DND-41 (cell line): ENCODE data around the gene CACNA1D.
A peak's percentile ranks its signal among the peaks of the same experiment; 100 is the strongest.

Experiments
- ATAC-seq: fragments of 200-7000 bp; cut with Tn5 transposase; 3 replicates; pipeline ENCODE4 v1.9.1; 2021; ENCODE audit warnings: low read depth; ENCODE audit not compliant: insufficient read depth
- DNase-seq: peaks from one replicate; pipeline ENCODE4 v3.0.0-alpha.2; 2020
- H2AFZ ChIP-seq: 2 replicates; pipeline ENCODE4 v1.6.0; 2012; ENCODE audit warnings: low read depth, low read length
- H3K27ac ChIP-seq: 2 replicates; pipeline ENCODE4 v1.5.1; 2012; ENCODE audit warnings: low read length, inconsistent platforms
- H3K27me3 ChIP-seq: fragments of 200-600 bp; sonication (generic); 2 replicates; pipeline ENCODE4 v1.6.0; 2012; ENCODE audit warnings: low read length, mild to moderate bottlenecking, inconsistent platforms; ENCODE audit not compliant: insufficient read depth, poor library complexity
- H3K36me3 ChIP-seq: 2 replicates; pipeline ENCODE4 v1.5.1; 2012; ENCODE audit warnings: low read length, inconsistent platforms; ENCODE audit not compliant: insufficient read depth
- H3K4me1 ChIP-seq: 2 replicates; pipeline ENCODE4 v1.5.1; 2012; ENCODE audit warnings: mild to moderate bottlenecking, low read length; ENCODE audit not compliant: insufficient read depth
- H3K4me2 ChIP-seq: 2 replicates; pipeline ENCODE4 v1.6.0; 2012; ENCODE audit warnings: mild to moderate bottlenecking, moderate library complexity, low read length, inconsistent platforms; ENCODE audit not compliant: insufficient read depth
- H3K4me3 ChIP-seq, 2 experiments: fragments of 200-600 bp in 1 of 2; shearing (Covaris generic) in 1 of 2; 2 replicates each; pipeline ENCODE4 v1.5.1; 2012 to 2016; ENCODE audit warnings: inconsistent platforms in 2 of 2, low read length in 2 of 2, mild to moderate bottlenecking in 2 of 2, low read depth in 1 of 2, moderate library complexity in 1 of 2
- H3K79me2 ChIP-seq: 2 replicates; pipeline ENCODE4 v1.6.0; 2012; ENCODE audit warnings: low read length, inconsistent platforms; ENCODE audit not compliant: insufficient read depth
- H3K9ac ChIP-seq: 2 replicates; pipeline ENCODE4 v1.6.0; 2012; ENCODE audit warnings: low read depth, mild to moderate bottlenecking, inconsistent platforms, low read length, moderate library complexity
- H3K9me3 ChIP-seq: 2 replicates; pipeline ENCODE4 v1.5.1; 2012; ENCODE audit warnings: low read length, moderate library complexity, mild to moderate bottlenecking, inconsistent platforms; ENCODE audit not compliant: insufficient read depth, severe bottlenecking
- H4K20me1 ChIP-seq: 2 replicates; pipeline ENCODE4 v1.6.0; 2012; ENCODE audit warnings: low read length; ENCODE audit not compliant: insufficient read depth
- EZH2 ChIP-seq: IDR thresholded peaks from 3 replicates; pipeline ENCODE4 v1.6.1; 2012; ENCODE audit warnings: borderline replicate concordance, low read depth, mild to moderate bottlenecking, moderate library complexity, low read length, inconsistent platforms; ENCODE audit not compliant: severe bottlenecking
- TF ChIP-seq, protein P1 (sequence below): IDR thresholded peaks from 2 replicates; pipeline ENCODE4 v1.5.1; 2012; ENCODE audit warnings: borderline replicate concordance, low read length, moderate library complexity, mild to moderate bottlenecking; ENCODE audit not compliant: poor library complexity, severe bottlenecking; ENCODE audit errors: extremely low read depth

Gene CACNA1D

DNA sequence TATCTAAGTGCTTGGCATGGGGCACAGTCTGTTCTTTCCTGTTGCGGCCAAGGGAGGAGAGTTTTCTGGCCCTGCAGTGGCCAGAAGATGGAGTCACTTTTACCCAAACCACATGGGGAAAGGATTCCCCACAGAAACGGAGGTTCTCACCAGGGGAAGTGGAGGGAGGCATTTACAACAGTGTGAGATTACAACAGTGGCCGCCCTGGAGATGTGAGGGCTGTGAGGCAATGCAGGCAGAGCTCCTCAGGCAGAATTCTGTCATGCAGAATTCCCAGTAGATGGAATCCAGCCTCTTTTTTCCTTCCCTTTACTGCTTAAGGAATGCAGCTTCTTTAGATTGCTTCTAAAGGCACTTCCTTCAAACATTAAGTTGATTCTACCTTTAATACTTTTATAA lies 83.1 kb downstream of the CACNA1D start:
- TF ChIP-seq, protein P1, sequence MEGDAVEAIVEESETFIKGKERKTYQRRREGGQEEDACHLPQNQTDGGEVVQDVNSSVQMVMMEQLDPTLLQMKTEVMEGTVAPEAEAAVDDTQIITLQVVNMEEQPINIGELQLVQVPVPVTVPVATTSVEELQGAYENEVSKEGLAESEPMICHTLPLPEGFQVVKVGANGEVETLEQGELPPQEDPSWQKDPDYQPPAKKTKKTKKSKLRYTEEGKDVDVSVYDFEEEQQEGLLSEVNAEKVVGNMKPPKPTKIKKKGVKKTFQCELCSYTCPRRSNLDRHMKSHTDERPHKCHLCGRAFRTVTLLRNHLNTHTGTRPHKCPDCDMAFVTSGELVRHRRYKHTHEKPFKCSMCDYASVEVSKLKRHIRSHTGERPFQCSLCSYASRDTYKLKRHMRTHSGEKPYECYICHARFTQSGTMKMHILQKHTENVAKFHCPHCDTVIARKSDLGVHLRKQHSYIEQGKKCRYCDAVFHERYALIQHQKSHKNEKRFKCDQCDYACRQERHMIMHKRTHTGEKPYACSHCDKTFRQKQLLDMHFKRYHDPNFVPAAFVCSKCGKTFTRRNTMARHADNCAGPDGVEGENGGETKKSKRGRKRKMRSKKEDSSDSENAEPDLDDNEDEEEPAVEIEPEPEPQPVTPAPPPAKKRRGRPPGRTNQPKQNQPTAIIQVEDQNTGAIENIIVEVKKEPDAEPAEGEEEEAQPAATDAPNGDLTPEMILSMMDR = no peak
- no peak for TF ChIP-seq EZH2
- Histone ChIP-seq H3K79me2 (no peaks in the 10 kb centered on the region), H3K9me3 (no peaks in the 10 kb centered on the region), H3K4me2 (no peak overlapping the region), H3K9ac (no peak overlapping the region), H3K4me3 (no peak overlapping the region), H3K36me3 (no peaks in the 10 kb centered on the region), H3K27me3 (peaks cover 3% of the 10 kb centered on the region), H2AFZ (no peak overlapping the region), H3K4me1 (no peaks in the 10 kb centered on the region), H3K27ac (no peak overlapping the region), H4K20me1 (no peaks in the 10 kb centered on the region)
- DNase-seq = no peak
- ATAC-seq = no peak

GRCh38 chr3:53579636-53580035 lies 85.2 kb downstream of the CACNA1D start:
- Histone ChIP-seq H3K4me3 (no peak overlapping the region), H3K9me3 (no peaks in the 10 kb centered on the region), H3K27ac (no peak overlapping the region), H3K36me3 (no peaks in the 10 kb centered on the region), H2AFZ (no peak overlapping the region), H3K9ac (no peak overlapping the region), H3K4me2 (no peak overlapping the region), H3K4me1 (no peaks in the 10 kb centered on the region), H4K20me1 (no peaks in the 10 kb centered on the region), H3K27me3 (peaks cover 11% of the 10 kb centered on the region), H3K79me2 (no peaks in the 10 kb centered on the region)
- ATAC-seq (no peak), DNase-seq (no peak)
- TF ChIP-seq, protein P1 = no peak
- TF ChIP-seq EZH2 = no peak

DNA sequence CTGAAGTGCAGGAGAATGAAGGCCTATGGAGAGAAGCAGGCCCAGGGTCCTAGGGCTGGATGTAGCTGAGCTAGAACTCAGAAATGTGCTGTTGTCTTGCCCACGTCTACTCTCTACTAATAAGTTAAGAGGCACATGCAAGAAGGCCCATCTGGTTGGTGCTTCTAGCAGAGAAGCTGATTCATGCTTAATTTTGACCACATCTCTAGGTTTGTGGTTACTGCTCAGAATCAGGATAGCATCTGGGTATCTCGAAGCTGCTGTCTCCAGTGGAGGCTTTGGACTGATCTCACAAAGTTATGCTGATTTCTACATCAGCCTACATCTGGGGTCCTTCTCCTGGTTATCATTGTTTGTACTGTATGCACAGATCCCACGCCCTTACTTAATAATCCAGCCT lies 87.3 kb downstream of the CACNA1D start:
- peak; percentile 94 for ATAC-seq
- no peak overlapping the region for H3K27ac ChIP-seq
- no peaks in the 10 kb centered on the region for H4K20me1 ChIP-seq
- no peak overlapping the region for H2AFZ ChIP-seq
- H3K9me3 ChIP-seq = no peaks in the 10 kb centered on the region
- H3K36me3 ChIP-seq = no peaks in the 10 kb centered on the region
- no peaks in the 10 kb centered on the region for H3K79me2 ChIP-seq
- TF ChIP-seq EZH2 = no peak
- TF ChIP-seq, protein P1 = no peak
- H3K4me3 ChIP-seq = no peak overlapping the region
- H3K4me1 ChIP-seq = no peaks in the 10 kb centered on the region
- H3K9ac ChIP-seq = no peak overlapping the region
- H3K27me3 ChIP-seq = peaks cover 17% of the 10 kb centered on the region
- H3K4me2 ChIP-seq = no peak overlapping the region
- DNase-seq = peak; percentile 34

DNA sequence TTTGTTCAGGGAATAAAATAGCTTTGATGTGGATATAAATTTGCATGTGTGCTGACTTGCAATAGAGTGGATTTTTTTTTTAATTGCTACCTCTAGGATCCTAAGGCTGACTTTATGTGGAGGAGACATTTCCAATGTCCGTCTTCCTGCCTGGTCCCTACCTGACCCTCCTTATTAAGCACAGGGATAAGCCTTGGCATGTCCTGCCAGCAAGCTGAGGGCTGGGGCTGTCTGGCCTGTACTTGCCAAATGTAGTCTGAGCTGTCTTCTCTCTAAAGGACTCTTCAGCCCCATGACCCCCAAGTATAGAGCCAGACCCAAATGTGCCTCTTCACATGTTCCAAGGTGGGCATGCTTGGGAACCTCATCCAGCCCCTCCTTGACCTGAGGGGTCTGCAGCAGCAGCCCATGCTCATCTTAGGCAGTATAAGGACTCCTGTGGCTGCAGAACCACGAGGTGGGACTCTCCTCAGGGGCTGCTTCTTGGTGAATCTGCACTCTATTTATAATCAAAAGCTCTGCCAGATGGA lies 88.8 kb downstream of the CACNA1D start:
- no peak overlapping the region for H3K4me3 ChIP-seq
- TF ChIP-seq, protein P1 = no peak
- TF ChIP-seq EZH2 = no peak
- no peak for ATAC-seq

More for the DNA sequence above, 88.8 kb downstream of the CACNA1D start:
- DNase-seq = no peak
- Histone ChIP-seq H3K4me1 (no peaks in the 10 kb centered on the region), H3K9ac (no peak overlapping the region), H2AFZ (no peak overlapping the region), H3K27me3 (peaks cover 19% of the 10 kb centered on the region), H3K36me3 (no peaks in the 10 kb centered on the region), H3K79me2 (no peaks in the 10 kb centered on the region), H3K27ac (no peak overlapping the region), H3K9me3 (no peaks in the 10 kb centered on the region), H3K4me2 (no peak overlapping the region), H4K20me1 (no peaks in the 10 kb centered on the region)
